Lung (tissue), 12 donors: Measurements from ENCODE around the gene HBB. TPM values are rescaled to one million over a fixed set of nuclear protein-coding genes. Genes with fewer than 3 reads are reported as not detected.

Source experiments
- ATAC-seq: fragments of 200-7000 bp; cut with Tn5 transposase; one replicate; pipeline ENCODE4 v1.9.1; 2020; ENCODE audit warnings: moderate number of reproducible peaks; ENCODE audit not compliant: insufficient read depth, low FRiP score
- DNase-seq, 3 donors: peaks; one replicate each; pipeline ENCODE4 v3.0.0-alpha.2; 2013 to 2017
- H3K27ac ChIP-seq, 2 donors: one replicate each; pipeline ENCODE4 v1.5.1; 2013; ENCODE audit warnings: mild to moderate bottlenecking in 2 of 2, moderate library complexity in 2 of 2, control low read depth in 1 of 2, inconsistent platforms in 1 of 2, low read depth in 1 of 2, low read length in 1 of 2
- H3K27me3 ChIP-seq, 3 donors: one replicate each; pipeline ENCODE4 v1.5.1; 2013; ENCODE audit warnings: low read length in 2 of 3; ENCODE audit not compliant: control insufficient read depth in 3 of 3, insufficient read depth in 3 of 3
- H3K36me3 ChIP-seq, 4 donors: one replicate each; pipeline ENCODE4 v1.5.1; 2013; ENCODE audit warnings: low read length in 4 of 4, mild to moderate bottlenecking in 1 of 4, moderate library complexity in 1 of 4; ENCODE audit not compliant: control insufficient read depth in 4 of 4, insufficient read depth in 4 of 4
- H3K4me1 ChIP-seq, 5 donors: one replicate each; pipeline ENCODE4 v1.5.1; 2013; ENCODE audit warnings: low read length in 5 of 5, mild to moderate bottlenecking in 2 of 5, moderate library complexity in 1 of 5; ENCODE audit not compliant: control insufficient read depth in 5 of 5, insufficient read depth in 5 of 5
- H3K4me3 ChIP-seq: one replicate; pipeline ENCODE4 v1.5.1; 2013; ENCODE audit warnings: mild to moderate bottlenecking, control low read depth, moderate library complexity
- H3K9ac ChIP-seq, 2 donors: one replicate each; pipeline ENCODE4 v1.5.1; 2013; ENCODE audit warnings: low read length in 2 of 2, control low read depth in 1 of 2; ENCODE audit not compliant: insufficient read depth in 1 of 2
- H3K9me3 ChIP-seq, 4 donors: one replicate each; pipeline ENCODE4 v1.5.1; 2013; ENCODE audit warnings: low read length in 3 of 4, mild to moderate bottlenecking in 1 of 4, moderate library complexity in 1 of 4; ENCODE audit not compliant: control insufficient read depth in 4 of 4, insufficient read depth in 3 of 4
- CTCF ChIP-seq: IDR thresholded peaks from 2 replicates; pipeline ENCODE4 v1.5.1; 2012; ENCODE audit warnings: mild to moderate bottlenecking; ENCODE audit errors: control extremely low read depth, extremely low read depth
- WGBS, 2 donors: extraction: QIAGEN DNeasy Blood & Tissue Kit; methylation state at CpG; one replicate each; pipeline ENCODE4 v1.1.7; 2013; 5-methylcytosine and 5-hydroxymethylcytosine counted together
- polyA plus RNA-seq, 2 donors: library from polyadenylated mRNA; stranded (reverse); fragments of 200-250 nt; gene quantifications; one replicate each; pipeline ENCODE4 v1.2.1, GENCODE V29; 2013
- total RNA-seq, 2 donors: library from RNA; depleted of rRNA in 1 of 2; stranded (reverse); fragments of >200 nt in 1 of 2; gene quantifications; one replicate each; pipeline ENCODE4 v1.2.1, GENCODE V29; 2014 to 2021
- donor health status: control.
- donor health status: control.
- donor health status: Bipolar disorder and iron deficiency.
- donor health status: healthy.
- donor health status: DM: yes; HTN: yes; CAD: no.

Gene HBB
- total and polyA plus RNA-seq, 4 donors = 39.4 to 1,072 (median 651) TPM

GRCh38 chr11:5272395-5273017, 45.6 kb upstream of the HBB start:
- Histone ChIP-seq H3K9ac (no peak overlapping the region), H3K4me3 (no peak overlapping the region), H3K4me1 (no peaks in the 10 kb centered on the region), H3K9me3 (no peaks in the 10 kb centered on the region), H3K27me3 (no peaks in the 10 kb centered on the region), H3K36me3 (no peaks in the 10 kb centered on the region), H3K27ac (no peak overlapping the region)
- DNase-seq (no peak), ATAC-seq (no peak)
- WGBS, 2 donors = 68 to 84% methylated on average over 4 of the region's 4 CpGs
- no peak for TF ChIP-seq CTCF

GRCh38 chr11:5269715-5270147, 42.9 kb upstream of the HBB start, which contains the start of gene HBE1:
Gene HBE1 (minus strand): TSS chr11:5269945. CDS start chr11:5269890, 55 bp downstream.
- no peak for DNase-seq
- Histone ChIP-seq H3K4me1 (no peaks in the 10 kb centered on the region), H3K27ac (no peak within 1 kb of the TSS), H3K9me3 (no peaks in the 10 kb centered on the region), H3K4me3 (no peak within 1 kb of the TSS), H3K9ac (no peak within 1 kb of the TSS), H3K36me3 (no peaks in the 10 kb centered on the region), H3K27me3 (no peaks in the 10 kb centered on the region)
- no peak for ATAC-seq
- WGBS, 2 donors = 58 to 73% methylated on average over 4 of the region's 4 CpGs
- no peak for TF ChIP-seq CTCF

DNA sequence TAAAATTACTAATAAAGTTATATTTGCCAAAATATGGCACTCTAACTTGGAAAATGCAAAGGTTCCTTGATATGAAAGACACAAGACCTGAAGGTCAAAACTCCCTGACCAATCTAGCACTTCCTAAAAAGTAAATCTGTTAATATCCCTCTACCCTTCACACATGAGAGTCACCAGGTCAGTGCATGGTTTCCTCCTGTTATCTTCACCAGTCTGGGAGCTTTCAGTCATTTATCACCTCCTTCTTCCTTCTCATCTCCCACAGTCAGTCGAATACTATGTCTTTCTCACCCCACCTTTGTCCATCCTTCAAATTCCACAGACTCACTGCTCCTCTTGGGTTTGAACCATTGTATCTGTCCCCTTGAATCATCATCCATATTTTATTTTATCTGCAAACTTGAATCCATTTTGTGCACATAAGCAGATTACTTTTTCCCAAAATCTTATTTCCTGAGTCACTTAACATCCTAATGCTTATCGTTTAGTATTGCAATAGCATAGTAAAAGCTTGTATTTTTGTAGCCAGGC, 40.2 kb upstream of the HBB start:
- 74 to 93% methylated on average over 2 of the region's 2 CpGs for WGBS, 2 donors
- Histone ChIP-seq H3K9ac (no peak overlapping the region), H3K4me1 (no peaks in the 10 kb centered on the region), H3K27me3 (no peaks in the 10 kb centered on the region), H3K4me3 (no peak overlapping the region), H3K9me3 (no peaks in the 10 kb centered on the region), H3K36me3 (no peaks in the 10 kb centered on the region), H3K27ac (no peak overlapping the region)
- DNase-seq (no peak), ATAC-seq (no peak)
- no peak for TF ChIP-seq CTCF

DNA sequence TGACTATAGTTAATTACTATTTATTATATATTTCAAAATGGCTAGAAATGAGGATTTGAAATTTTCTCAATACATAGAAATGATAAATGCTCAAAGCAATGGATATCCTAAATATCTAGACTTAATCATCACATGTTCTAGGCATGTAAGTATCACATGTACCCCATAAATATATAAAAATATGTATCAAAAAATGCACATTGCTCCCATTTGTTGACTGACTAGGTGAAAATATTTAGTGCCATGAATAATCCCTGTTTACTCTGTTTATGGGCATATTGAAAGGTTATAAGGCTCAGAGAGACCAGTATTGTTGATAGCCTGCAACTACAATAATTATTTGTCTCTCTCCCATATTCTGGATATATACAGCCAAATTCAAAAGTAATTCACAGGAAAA, 39.7 kb upstream of the HBB start:
- no peak for DNase-seq
- H3K4me3 ChIP-seq = no peak overlapping the region
- H3K9ac ChIP-seq = no peak overlapping the region
- no peaks in the 10 kb centered on the region for H3K9me3 ChIP-seq
- no peaks in the 10 kb centered on the region for H3K4me1 ChIP-seq
- H3K36me3 ChIP-seq = no peaks in the 10 kb centered on the region
- no peak overlapping the region for H3K27ac ChIP-seq
- ATAC-seq = no peak
- no peak for TF ChIP-seq CTCF
- no peaks in the 10 kb centered on the region for H3K27me3 ChIP-seq
